Panc1 (cell line): Measurements from ENCODE around the gene INO80C. TPM values are rescaled to one million over a fixed set of nuclear protein-coding genes. Genes with fewer than 3 reads are reported as not detected.

Experiments
- ATAC-seq: fragments of 200-7000 bp; cut with Tn5 transposase; 2 replicates; pipeline ENCODE4 v1.9.1; 2020; ENCODE audit warnings: mild to moderate bottlenecking, moderate library complexity
- BruUV-seq: library from RNA; stranded (reverse); fragments of 400-500 nt; replicated peaks from 2 replicates; lab custom pipeline; 2021; lab: Mats Ljungman, UMichigan
- CTCF ChIA-PET: fragments of 300-600 bp; sonication (Branson Sonifier 250); formaldehyde crosslinking; loops from one replicate; lab custom pipeline; 2022; ENCODE audit warnings: antibody characterized with exemption; lab: Charles Lee
- POLR2A ChIA-PET: fragments of 300-600 bp; sonication (Branson Sonifier 250); formaldehyde crosslinking; loops from one replicate; lab custom pipeline; 2022; ENCODE audit warnings: antibody characterized with exemption; lab: Charles Lee
- DNase-seq: peaks from one replicate; pipeline ENCODE4 v3.0.0-alpha.2; 2010; ENCODE audit warnings: low read depth, low spot score
- H3K27ac ChIP-seq: 2 replicates; pipeline ENCODE4 v1.5.1; 2011; ENCODE audit warnings: mild to moderate bottlenecking, low read length, inconsistent platforms
- H3K27me3 ChIP-seq: fragments of 200-500 bp; sonication (Bioruptor generic); 2 replicates; pipeline ENCODE4 v1.6.0; 2014; ENCODE audit warnings: low read length, inconsistent platforms; ENCODE audit not compliant: control insufficient read depth, insufficient read depth
- H3K36me3 ChIP-seq: fragments of 200-500 bp; sonication (Bioruptor generic); 2 replicates; pipeline ENCODE4 v1.5.1; 2014; ENCODE audit warnings: inconsistent platforms, mild to moderate bottlenecking, low read length, moderate library complexity; ENCODE audit not compliant: control insufficient read depth, insufficient read depth
- H3K4me1 ChIP-seq: 2 replicates; pipeline ENCODE4 v1.5.1; 2011; ENCODE audit warnings: inconsistent platforms, mild to moderate bottlenecking, low read length, moderate library complexity; ENCODE audit not compliant: control insufficient read depth, insufficient read depth
- H3K4me3 ChIP-seq, 2 experiments: 2 replicates each; pipeline ENCODE4 v1.5.1; 2011 to 2012; ENCODE audit warnings: low read depth in 2 of 2, low read length in 2 of 2, mild to moderate bottlenecking in 2 of 2, inconsistent platforms in 1 of 2, moderate library complexity in 1 of 2
- H3K9me3 ChIP-seq: fragments of 200-500 bp; sonication (Bioruptor generic); 2 replicates; pipeline ENCODE4 v1.5.1; 2014; ENCODE audit warnings: low read depth, mild to moderate bottlenecking, inconsistent platforms, low read length, moderate library complexity; ENCODE audit not compliant: control insufficient read depth, insufficient read depth
- TCF7L2 ChIP-seq: IDR thresholded peaks from 2 replicates; pipeline ENCODE4 v1.6.1; 2011; ENCODE audit warnings: mild to moderate bottlenecking, low read depth, low read length, inconsistent platforms
- in situ Hi-C: cut with HindIII; loops from 2 replicates; pipeline ENCODE4 v1.10.0; 2016; ENCODE audit warnings: low sequenced_read_pairs, low pct_unique_long_range_greater_than_20kb
- intact Hi-C: fragments of 100-400 bp; cut with micrococcal nuclease; formaldehyde crosslinking; loops from one replicate; pipeline ENCODE4 v1.10.0; 2022; ENCODE audit not compliant: unreplicated experiment
- total RNA-seq: library from RNA; stranded (reverse); gene quantifications from one replicate; pipeline ENCODE4 v1.2.1, GENCODE V29; 2021; ENCODE audit not compliant: unreplicated experiment

INO80C gene
- total RNA-seq, 1 experiment from 2014 or later, result 25.8 TPM

DNA sequence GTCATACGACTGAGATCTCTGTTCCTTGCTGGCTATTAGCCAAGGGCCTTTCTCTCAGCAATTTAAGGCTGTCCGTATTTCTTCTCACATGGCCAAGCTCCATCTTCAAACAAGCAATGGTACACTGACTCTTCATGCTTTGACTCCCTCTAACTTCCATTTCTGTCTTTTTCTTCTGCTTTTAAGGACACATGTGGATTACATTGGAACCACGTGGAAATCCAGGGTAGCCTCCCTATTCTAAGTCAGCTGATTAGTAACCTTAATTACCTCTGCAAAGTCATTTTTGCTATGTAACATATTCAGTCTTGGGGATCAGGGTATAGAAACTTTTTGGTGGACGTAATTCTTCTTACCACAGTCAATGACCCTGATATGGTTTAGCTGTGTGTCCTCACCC is 79.2 kb downstream of the INO80C start:
- in situ Hi-C loops, result no loop called here
- Histone ChIP-seq H3K4me1 (no peaks in the 10 kb centered on the region), H3K36me3 (no peaks in the 10 kb centered on the region), H3K27ac (no peak overlapping the region; the same call in 1 of the 2 replicates), H3K27me3 (no peaks in the 10 kb centered on the region), H3K9me3 (no peaks in the 10 kb centered on the region), H3K4me3 (no peak overlapping the region)
- intact Hi-C loops, result no loop called here
- no peak for DNase-seq
- ChIA-PET CTCF (no interaction called here), POLR2A (no interaction called here)
- BruUV-seq, result no TSS peak
- no peak for TF ChIP-seq TCF7L2
- ATAC-seq, result no peak

Other genes with a start within 250 kb of the INO80C start
- 12.1 TPM for gene ZSCAN30, start 207.7 kb downstream of the INO80C start, total RNA-seq
- gene ZNF24, start 153.5 kb downstream of the INO80C start, total RNA-seq, result 46.8 TPM
- gene ZNF396, start 120.6 kb downstream of the INO80C start, total RNA-seq, result 2.8 TPM
- 147 TPM for gene GALNT1, start 83.8 kb upstream of the INO80C start, total RNA-seq